VCaP (cell line): ENCODE results near the gene SPCS1.

Experiments
- H3K27ac ChIP-seq: fragments of 450-650 bp; 2 replicates; pipeline ENCODE4 v1.5.1; 2017
- TF ChIP-seq, protein P1 (sequence below): fragments of 450-650 bp; conservative IDR thresholded peaks from 2 replicates; pipeline ENCODE4 v1.5.1; 2017; ENCODE audit warnings: mild to moderate bottlenecking, moderate library complexity

The SPCS1 gene

DNA sequence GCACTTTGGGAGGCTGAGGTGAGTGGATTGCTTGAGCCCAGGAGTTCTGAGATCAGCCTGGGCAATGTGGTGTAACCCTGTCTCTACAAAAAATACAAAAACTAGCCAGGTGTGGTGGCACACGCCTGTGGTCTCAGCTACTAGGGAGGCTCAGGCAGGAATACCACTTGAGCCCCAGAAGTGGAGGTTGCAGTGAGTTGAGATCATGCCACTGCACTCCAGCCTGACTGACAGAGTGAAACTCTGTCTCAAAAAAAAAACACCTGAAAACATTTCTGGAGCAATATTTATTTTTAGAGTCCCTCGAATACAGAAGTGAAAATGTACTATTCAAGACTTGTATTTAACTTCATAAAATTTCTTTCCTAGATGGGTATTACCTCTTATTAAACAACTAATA is 4.6 kb downstream of the SPCS1 start:
- H3K27ac ChIP-seq: no peak overlapping the region
- TF ChIP-seq, protein P1, sequence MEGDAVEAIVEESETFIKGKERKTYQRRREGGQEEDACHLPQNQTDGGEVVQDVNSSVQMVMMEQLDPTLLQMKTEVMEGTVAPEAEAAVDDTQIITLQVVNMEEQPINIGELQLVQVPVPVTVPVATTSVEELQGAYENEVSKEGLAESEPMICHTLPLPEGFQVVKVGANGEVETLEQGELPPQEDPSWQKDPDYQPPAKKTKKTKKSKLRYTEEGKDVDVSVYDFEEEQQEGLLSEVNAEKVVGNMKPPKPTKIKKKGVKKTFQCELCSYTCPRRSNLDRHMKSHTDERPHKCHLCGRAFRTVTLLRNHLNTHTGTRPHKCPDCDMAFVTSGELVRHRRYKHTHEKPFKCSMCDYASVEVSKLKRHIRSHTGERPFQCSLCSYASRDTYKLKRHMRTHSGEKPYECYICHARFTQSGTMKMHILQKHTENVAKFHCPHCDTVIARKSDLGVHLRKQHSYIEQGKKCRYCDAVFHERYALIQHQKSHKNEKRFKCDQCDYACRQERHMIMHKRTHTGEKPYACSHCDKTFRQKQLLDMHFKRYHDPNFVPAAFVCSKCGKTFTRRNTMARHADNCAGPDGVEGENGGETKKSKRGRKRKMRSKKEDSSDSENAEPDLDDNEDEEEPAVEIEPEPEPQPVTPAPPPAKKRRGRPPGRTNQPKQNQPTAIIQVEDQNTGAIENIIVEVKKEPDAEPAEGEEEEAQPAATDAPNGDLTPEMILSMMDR: no peak

DNA sequence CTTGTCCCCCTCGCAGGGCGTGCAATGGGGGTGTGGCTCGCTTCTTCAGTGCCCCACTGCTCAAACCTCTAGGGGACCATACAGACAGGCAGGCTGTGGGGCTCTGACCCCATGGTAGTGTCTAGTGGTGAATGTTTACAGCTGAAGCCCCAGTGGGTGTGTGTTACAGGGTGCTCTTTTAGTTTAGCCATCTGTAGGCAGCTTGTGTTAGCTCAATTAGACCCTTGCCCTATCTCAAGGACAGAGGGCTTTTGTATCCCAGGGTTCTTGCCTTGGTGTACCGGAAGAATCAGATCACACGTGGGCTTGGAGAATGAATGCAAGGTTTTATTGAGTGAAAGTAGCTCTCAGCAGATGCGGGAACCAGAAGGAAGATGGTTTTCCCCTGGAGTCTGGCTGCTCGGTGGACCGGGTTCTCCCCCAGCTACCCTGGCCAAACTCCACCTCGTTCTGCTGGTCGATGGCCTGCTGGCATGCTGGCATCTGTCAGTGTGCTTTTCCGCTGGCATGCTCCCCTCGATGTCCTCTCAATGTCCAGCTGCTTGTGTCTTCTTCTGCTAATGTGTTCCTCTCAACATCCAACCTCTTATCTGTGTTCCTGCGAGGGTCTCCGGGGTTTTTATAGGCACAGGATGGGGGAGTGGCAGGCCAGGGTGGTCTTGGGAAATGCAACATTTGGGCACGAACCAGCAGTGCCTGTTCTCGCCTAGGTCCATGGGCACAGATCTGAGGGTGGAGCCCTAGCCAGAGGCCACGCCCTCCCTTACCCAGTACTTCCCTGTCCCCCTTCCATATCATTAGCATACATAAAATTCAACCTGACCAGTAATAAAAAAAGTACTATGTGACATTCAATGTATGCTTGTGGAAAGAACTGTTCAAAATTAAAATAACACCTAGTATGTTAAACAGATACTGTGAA is 6.6 kb downstream of the SPCS1 start:
- H3K27ac ChIP-seq: no peak overlapping the region
- TF ChIP-seq, protein P1: no peak

DNA sequence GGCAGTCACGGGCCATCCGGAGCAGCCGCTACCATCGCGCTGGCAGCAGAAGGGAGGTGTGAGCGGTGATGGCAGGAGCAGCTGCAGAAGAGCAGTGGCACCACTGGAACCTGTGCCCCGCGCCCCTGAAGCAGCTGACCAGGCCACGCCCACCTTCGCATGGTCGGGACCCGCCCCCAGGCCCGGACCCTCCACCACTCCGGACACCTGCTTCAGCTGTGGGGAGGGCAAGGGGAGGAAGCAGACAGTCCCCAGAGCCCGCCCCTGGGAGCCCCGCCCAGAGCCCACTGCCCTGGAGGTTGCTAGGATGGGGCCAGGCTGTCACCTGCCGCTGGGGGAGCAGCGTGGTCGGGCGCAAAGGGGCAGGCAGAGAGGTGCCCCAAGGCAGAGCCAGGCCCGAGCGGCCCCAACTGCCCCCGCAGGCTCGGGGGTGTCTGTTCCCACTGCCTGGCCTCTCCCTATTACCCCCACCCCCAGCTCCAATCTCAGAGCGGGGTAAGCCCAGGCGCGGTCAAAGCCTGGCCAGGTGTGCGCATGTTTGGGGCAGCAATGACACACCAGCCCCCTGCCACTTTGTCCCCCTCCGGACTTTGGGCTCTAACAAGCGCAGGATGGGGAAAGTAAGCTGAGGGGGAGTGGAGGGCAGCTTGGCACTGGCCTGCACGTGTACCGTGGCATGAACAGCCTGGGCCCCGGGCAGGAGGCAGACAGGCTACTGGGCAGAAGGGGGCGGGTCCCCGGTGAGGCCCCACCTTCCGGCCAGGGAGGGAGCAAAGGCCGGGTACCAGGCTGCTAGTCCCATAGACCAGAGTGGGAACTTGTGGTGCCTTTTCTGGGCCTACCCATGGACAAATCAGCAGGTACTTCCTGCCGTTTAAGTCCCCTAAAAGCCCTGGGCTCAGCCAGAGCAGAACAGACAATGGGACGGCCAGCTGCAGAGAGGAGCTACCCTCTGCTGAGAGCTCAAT is 8.7 kb downstream of the SPCS1 start:
- TF ChIP-seq, protein P1: no peak
- H3K27ac ChIP-seq: no peak overlapping the region

DNA sequence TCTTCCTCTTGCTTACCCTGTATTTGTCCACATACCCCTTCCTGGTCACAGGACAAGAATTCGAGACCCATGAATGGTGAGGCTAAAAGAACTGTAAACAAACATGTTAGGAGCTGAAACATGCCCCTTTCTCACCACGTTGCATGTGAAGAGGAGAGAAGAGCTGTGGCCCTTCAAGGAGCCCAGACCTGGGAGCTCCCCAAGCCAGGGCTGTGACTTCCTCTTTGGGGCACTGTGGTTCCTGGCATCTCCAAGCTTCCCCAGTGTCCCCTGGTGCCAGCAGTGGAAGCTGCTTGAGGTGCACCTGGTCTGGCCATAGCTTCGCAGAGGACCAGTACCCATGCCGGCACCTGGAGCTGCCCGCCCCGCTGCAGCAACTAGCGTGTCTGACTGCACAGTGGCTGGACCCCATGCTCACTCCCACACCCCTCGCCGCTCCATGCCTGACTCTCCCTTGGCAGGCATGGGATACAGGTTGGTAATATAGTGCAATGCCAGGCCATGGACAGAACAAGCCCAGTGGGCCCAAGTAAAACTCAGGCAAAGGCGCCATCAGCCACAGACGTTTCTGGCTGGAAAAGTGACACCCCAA is 9.9 kb downstream of the SPCS1 start:
- TF ChIP-seq, protein P1: no peak
- H3K27ac ChIP-seq: no peak overlapping the region

DNA sequence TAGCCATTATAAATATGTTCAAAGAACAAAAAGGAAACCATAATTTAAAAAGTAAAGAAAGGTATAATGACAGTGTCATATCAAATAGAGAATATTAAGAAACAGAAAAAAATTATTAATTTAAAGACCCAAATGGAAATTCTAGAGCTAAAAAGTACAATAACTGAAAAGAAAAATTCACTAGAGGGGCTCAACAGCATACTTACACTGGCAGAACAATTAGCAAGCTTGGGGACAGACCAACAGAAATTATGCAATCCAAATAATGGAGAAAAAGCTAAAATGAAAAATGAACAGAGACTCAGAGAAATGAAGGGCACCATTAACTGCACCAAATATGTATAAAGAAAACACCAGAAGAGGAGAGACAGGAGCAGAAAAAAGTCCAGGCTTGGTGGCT is 13.7 kb downstream of the SPCS1 start:
- TF ChIP-seq, protein P1: no peak
- no peak overlapping the region for H3K27ac ChIP-seq

DNA sequence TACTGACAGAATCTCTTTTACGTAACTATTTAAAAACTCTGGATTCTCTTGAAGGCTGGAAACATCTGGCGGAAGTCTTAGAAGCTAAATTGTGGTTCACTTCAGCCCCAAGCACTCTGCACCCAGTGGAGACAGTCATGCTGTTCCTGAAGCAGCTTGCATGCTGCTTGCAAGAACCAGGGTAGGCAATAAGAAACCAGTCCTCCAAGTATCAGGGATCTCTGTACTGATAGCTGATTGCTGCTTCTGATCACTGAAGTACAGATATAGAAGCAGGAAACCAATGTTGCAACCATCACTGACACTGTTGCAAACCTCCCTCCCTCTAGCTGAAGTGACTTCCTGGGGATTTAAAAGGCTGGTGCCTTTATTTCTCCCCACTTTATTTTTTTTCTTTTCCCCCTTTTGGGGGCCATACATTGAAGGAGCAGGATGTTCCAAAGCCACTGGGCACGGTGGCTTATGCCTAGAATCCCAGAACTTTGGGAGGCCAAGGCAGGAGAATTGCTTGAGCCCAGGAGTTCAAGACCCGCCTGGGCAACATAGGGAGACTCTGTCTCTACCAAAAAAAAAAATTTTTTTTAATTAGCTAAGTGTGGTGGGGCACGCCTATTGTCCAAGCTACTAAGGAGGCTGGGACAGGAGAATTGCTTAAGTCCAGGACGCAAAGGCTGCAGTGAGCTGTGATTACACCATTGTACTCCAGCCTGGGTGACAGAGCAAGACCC is 15.3 kb downstream of the SPCS1 start:
- TF ChIP-seq, protein P1: no peak
- no peak overlapping the region for H3K27ac ChIP-seq
